Epithelial cell of alveolus of lung (primary cell): ENCODE data around the gene CD69. TPM values are rescaled to one million over a fixed set of nuclear protein-coding genes. Genes with fewer than 3 reads are reported as not detected.

Source experiments
- total RNA-seq: library from RNA; depleted of rRNA; stranded (reverse); fragments of >200 nt; gene quantifications from 2 replicates; pipeline ENCODE4 v1.2.1, GENCODE V29; 2015

Gene CD69
- 0.08 and 1.0 TPM in 2 replicates for total RNA-seq

GRCh38 chr12:9760699-9761418 lies at the start of gene CD69:
CD69 (minus strand) TSS chr12:9760901; CDS start chr12:9760820, 81 bp downstream.

GRCh38 chr12:9732921-9733461 lies 27.7 kb downstream of the CD69 start, which contains the start of gene CLECL1:
CLECL1 (minus strand) TSS chr12:9733097.

Other genes starting within 250 kb of the CD69 start
- gene KLRB1, start 153.0 kb downstream of the CD69 start, total RNA-seq = not detected in 2 replicates
- 2.1 and 3.0 TPM in 2 replicates for gene CLEC2D, start 91.2 kb downstream of the CD69 start, total RNA-seq
- gene CLECL1, start 27.8 kb downstream of the CD69 start, total RNA-seq = not detected in 2 replicates
- not detected in 2 replicates for gene KLRF1, start 66.6 kb upstream of the CD69 start, total RNA-seq
- gene CLEC2B, start 108.5 kb upstream of the CD69 start, total RNA-seq = 8.6 and 9.8 TPM in 2 replicates
- gene KLRF2, start 120.6 kb upstream of the CD69 start, total RNA-seq = not detected in 2 replicates
- gene CLEC2A, start 171.5 kb upstream of the CD69 start, total RNA-seq = not detected in 2 replicates
- not detected in 2 replicates for gene CLEC12A, start 210.5 kb upstream of the CD69 start, total RNA-seq
- gene CLEC1B, start 238.2 kb upstream of the CD69 start, total RNA-seq = not detected in 2 replicates
- not detected in 2 replicates for gene CLEC12B, start 249.7 kb upstream of the CD69 start, total RNA-seq